ENCODE measurements around the gene LPCAT2.

DNA sequence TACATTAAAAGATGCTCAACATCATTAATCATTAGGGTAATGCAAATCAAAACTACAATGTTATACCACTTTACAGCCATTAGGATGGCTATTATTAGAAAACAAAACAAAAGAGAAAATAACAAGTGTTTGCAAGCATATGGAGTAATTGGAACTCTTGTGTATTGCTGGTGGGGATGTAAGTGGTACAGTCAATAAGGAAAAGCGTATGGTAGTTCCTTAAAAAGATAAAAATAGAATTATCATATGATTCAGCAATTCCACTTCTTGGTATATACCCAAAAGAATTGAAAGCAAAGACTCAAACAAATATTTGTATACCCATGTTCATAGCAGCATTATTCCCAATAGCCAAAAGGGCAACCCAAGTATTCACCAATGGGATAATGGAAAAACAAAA lies 56.2 kb downstream of the LPCAT2 start:
- TF ChIP-seq, protein P1, sequence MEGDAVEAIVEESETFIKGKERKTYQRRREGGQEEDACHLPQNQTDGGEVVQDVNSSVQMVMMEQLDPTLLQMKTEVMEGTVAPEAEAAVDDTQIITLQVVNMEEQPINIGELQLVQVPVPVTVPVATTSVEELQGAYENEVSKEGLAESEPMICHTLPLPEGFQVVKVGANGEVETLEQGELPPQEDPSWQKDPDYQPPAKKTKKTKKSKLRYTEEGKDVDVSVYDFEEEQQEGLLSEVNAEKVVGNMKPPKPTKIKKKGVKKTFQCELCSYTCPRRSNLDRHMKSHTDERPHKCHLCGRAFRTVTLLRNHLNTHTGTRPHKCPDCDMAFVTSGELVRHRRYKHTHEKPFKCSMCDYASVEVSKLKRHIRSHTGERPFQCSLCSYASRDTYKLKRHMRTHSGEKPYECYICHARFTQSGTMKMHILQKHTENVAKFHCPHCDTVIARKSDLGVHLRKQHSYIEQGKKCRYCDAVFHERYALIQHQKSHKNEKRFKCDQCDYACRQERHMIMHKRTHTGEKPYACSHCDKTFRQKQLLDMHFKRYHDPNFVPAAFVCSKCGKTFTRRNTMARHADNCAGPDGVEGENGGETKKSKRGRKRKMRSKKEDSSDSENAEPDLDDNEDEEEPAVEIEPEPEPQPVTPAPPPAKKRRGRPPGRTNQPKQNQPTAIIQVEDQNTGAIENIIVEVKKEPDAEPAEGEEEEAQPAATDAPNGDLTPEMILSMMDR (IDR thresholded peaks at IDR 0.05; ENCODE audit: poor library complexity, severe bottlenecking) = no peak
- no peak for TF ChIP-seq POLR2AphosphoS5 (IDR thresholded peaks at IDR 0.05)
- TF ChIP-seq REST (IDR thresholded peaks at IDR 0.05; ENCODE audit: borderline replicate concordance) = no peak
- TF ChIP-seq EP300 (conservative IDR thresholded peaks at IDR 0.05; ENCODE audit: poor library complexity, severe bottlenecking) = no peak
- TF ChIP-seq RAD21 (conservative IDR thresholded peaks at IDR 0.05) = no peak
- no peak for TF ChIP-seq EZH2 (IDR thresholded peaks at IDR 0.05; ENCODE audit: borderline replicate concordance, insufficient read depth, low read length, poor library complexity, severe bottlenecking)
- TF ChIP-seq SMC3 (conservative IDR thresholded peaks at IDR 0.05; ENCODE audit: poor library complexity) = no peak
- no peak for TF ChIP-seq MXI1 (conservative IDR thresholded peaks at IDR 0.05; ENCODE audit: poor library complexity, severe bottlenecking)

Measured in neural cell (in vitro differentiated cells).